Prostate gland (tissue), 2 donors: ENCODE results near the gene AP3M1. TPM values are rescaled to one million over a fixed set of nuclear protein-coding genes. Genes with fewer than 3 reads are reported as not detected.

Experiments
- DNase-seq: peaks from one replicate; pipeline ENCODE4 v3.0.0-alpha.2; 2019; ENCODE audit warnings: low spot score
- H3K27ac ChIP-seq, 2 donors: fragments of 200-600 bp; sonication (generic); 2 replicates each; pipeline ENCODE4 v1.5.1; 2017 to 2019
- H3K27me3 ChIP-seq: fragments of 200-600 bp; sonication (generic); replicated peaks from 2 replicates; pipeline ENCODE4 v1.5.1; 2019; ENCODE audit not compliant: insufficient read depth
- H3K36me3 ChIP-seq, 2 donors: fragments of 200-600 bp; sonication (generic); 1 replicate in 1 of 2; 2 replicates in 1 of 2; pipeline versions ENCODE4 v1.5.1 to v1.8.1; 2017 to 2019
- H3K4me1 ChIP-seq: fragments of 200-600 bp; sonication (generic); replicated peaks from 2 replicates; pipeline ENCODE4 v1.5.1; 2019
- H3K4me3 ChIP-seq, 2 donors: fragments of 200-600 bp; sonication (generic); 2 replicates each; pipeline ENCODE4 v1.5.1; 2017 to 2019
- H3K9me3 ChIP-seq: fragments of 200-600 bp; sonication (generic); 2 replicates; pipeline ENCODE4 v1.5.1; 2017
- POLR2A ChIP-seq: fragments of 450-650 bp; IDR thresholded peaks from one replicate; pipeline ENCODE4 v1.6.1; 2016; ENCODE audit warnings: antibody characterized with exemption, mild to moderate bottlenecking
- POLR2AphosphoS5 ChIP-seq: sonication (generic); formaldehyde crosslinking; IDR thresholded peaks from one replicate; pipeline ENCODE4 v1.6.1; 2017; ENCODE audit warnings: antibody characterized with exemption
- WGBS: methylation state at CpG from one replicate; pipeline ENCODE4 v1.1.5; 2018; 5-methylcytosine and 5-hydroxymethylcytosine counted together
- intact Hi-C: fragments of 100-400 bp; cut with DNase I; formaldehyde crosslinking; loops from one replicate; pipeline ENCODE4 v1.14.2; 2022
- total RNA-seq, 2 donors: library from RNA; depleted of rRNA; stranded (reverse); fragments of >200 nt; gene quantifications; one replicate each; pipeline ENCODE4 v1.1.0, GENCODE V29; 2016
- TF ChIP-seq, protein P1 (sequence below), 4 experiments: fragments of 200-600 bp in 2 of 4; fragments of 450-650 bp in 2 of 4; sonication (generic) in 2 of 4; IDR thresholded peaks; 1 replicate in 3 of 4; 2 replicates in 1 of 4; pipeline ENCODE4 v1.5.1; 2016 to 2019; ENCODE audit warnings: antibody characterized with exemption in 4 of 4, mild to moderate bottlenecking in 2 of 4, moderate library complexity in 2 of 4

AP3M1 gene
- total RNA-seq, 2 donors from 2014 or later, result 29.6 to 34.9 TPM

DNA sequence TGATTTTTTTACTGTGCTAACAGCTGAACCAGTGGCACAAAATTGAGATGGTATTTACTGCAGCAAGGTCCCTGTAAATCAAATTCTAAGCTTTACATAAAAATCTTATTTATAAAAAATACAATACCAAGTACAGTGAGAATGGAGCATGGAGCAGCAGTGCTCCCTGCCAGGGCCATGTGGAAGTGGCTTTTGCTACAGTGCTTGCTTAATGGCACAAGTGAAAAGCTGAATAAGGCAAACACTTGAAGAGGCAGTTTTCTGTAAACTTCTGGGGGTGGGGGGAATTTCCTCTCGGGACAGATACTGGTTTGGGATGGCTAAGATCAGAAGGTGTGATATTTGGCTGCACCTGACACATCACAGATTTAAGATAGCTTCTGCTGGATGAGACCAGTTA is 27.5 kb downstream of the AP3M1 start:
- no peaks in the 10 kb centered on the region for H3K27me3 ChIP-seq
- H3K4me3 ChIP-seq, result no peak overlapping the region
- 21% methylated on average over 1 of the region's 1 CpG for WGBS
- TF ChIP-seq, protein P1, sequence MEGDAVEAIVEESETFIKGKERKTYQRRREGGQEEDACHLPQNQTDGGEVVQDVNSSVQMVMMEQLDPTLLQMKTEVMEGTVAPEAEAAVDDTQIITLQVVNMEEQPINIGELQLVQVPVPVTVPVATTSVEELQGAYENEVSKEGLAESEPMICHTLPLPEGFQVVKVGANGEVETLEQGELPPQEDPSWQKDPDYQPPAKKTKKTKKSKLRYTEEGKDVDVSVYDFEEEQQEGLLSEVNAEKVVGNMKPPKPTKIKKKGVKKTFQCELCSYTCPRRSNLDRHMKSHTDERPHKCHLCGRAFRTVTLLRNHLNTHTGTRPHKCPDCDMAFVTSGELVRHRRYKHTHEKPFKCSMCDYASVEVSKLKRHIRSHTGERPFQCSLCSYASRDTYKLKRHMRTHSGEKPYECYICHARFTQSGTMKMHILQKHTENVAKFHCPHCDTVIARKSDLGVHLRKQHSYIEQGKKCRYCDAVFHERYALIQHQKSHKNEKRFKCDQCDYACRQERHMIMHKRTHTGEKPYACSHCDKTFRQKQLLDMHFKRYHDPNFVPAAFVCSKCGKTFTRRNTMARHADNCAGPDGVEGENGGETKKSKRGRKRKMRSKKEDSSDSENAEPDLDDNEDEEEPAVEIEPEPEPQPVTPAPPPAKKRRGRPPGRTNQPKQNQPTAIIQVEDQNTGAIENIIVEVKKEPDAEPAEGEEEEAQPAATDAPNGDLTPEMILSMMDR (IDR thresholded peaks at IDR 0.05), result no peak
- TF ChIP-seq POLR2A, result no peak
- no peak for TF ChIP-seq POLR2AphosphoS5
- no peak for DNase-seq
- no peaks in the 10 kb centered on the region for H3K9me3 ChIP-seq
- intact Hi-C loops, result loop anchor here (10.0 kb wide), 1 partner anchor 112 kb away; no protein-coding TSS in a partner anchor
- H3K27ac ChIP-seq, result no peak overlapping the region
- H3K36me3 ChIP-seq, result no peaks in the 10 kb centered on the region
- peaks cover 7% of the 10 kb centered on the region for H3K4me1 ChIP-seq

GRCh38 chr10:74122060-74122459 is 28.6 kb downstream of the AP3M1 start:
- no peak for DNase-seq
- Histone ChIP-seq H3K9me3 (no peaks in the 10 kb centered on the region), H3K4me3 (no peak overlapping the region), H3K27me3 (no peaks in the 10 kb centered on the region), H3K27ac (peak overlapping the region in 1 of 2 donors; percentile 3), H3K36me3 (no peaks in the 10 kb centered on the region), H3K4me1 (peaks cover 7% of the 10 kb centered on the region)
- intact Hi-C loops, result loop anchor here (10.0 kb wide), 1 partner anchor 113 kb away; no protein-coding TSS in a partner anchor
- TF ChIP-seq, protein P1 (IDR thresholded peaks at IDR 0.05), result no peak
- TF ChIP-seq POLR2AphosphoS5 (no peak), POLR2A (no peak)
- WGBS, result 33% methylated on average over 3 of the region's 3 CpGs

GRCh38 chr10:74121368-74121767 is 29.3 kb downstream of the AP3M1 start:
- Histone ChIP-seq H3K36me3 (no peaks in the 10 kb centered on the region), H3K4me1 (peaks cover 7% of the 10 kb centered on the region), H3K27me3 (no peaks in the 10 kb centered on the region), H3K27ac (peak overlapping the region in 1 of 2 donors; percentile 1), H3K9me3 (no peaks in the 10 kb centered on the region), H3K4me3 (no peak overlapping the region)
- 50% methylated on average over 1 of the region's 1 CpG for WGBS
- intact Hi-C loops, result loop anchor here (10.0 kb wide), 1 partner anchor 113 kb away; no protein-coding TSS in a partner anchor
- DNase-seq, result no peak
- TF ChIP-seq, protein P1 (IDR thresholded peaks at IDR 0.05), result no peak
- TF ChIP-seq POLR2A, result no peak
- TF ChIP-seq POLR2AphosphoS5, result no peak

- TF ChIP-seq POLR2A (no peak), POLR2AphosphoS5 (no peak)
- TF ChIP-seq, protein P1 (IDR thresholded peaks at IDR 0.05), result no peak
- intact Hi-C loops, result loop anchor here (10.0 kb wide), 1 partner anchor 114 kb away; no protein-coding TSS in a partner anchor
- H3K36me3 ChIP-seq, result no peaks in the 10 kb centered on the region
- 31% methylated on average over 1 of the region's 1 CpG for WGBS
- no peaks in the 10 kb centered on the region for H3K27me3 ChIP-seq
- H3K27ac ChIP-seq, result peak overlapping the region in 1 of 2 donors; percentile 1
- H3K4me3 ChIP-seq, result no peak overlapping the region
- DNase-seq, result no peak
- H3K9me3 ChIP-seq, result no peaks in the 10 kb centered on the region
- peaks cover 7% of the 10 kb centered on the region for H3K4me1 ChIP-seq
Observed at GRCh38 chr10:74120911-74121310, 29.7 kb downstream of the AP3M1 start.

GRCh38 chr10:74118804-74119203 is 31.8 kb downstream of the AP3M1 start:
- intact Hi-C loops, result no loop called here
- Histone ChIP-seq H3K27me3 (no peaks in the 10 kb centered on the region), H3K9me3 (no peaks in the 10 kb centered on the region), H3K4me1 (peaks cover 7% of the 10 kb centered on the region), H3K36me3 (peaks cover 2 to 5% of the 10 kb centered on the region in 2 donors), H3K27ac (no peak overlapping the region), H3K4me3 (no peak overlapping the region)
- no peak for TF ChIP-seq POLR2AphosphoS5
- TF ChIP-seq POLR2A, result no peak
- TF ChIP-seq, protein P1 (IDR thresholded peaks at IDR 0.05), result no peak
- WGBS, result 77% methylated on average over 3 of the region's 3 CpGs
- DNase-seq, result no peak
